Measurements from ENCODE around the gene CACNA1C. TPM values are rescaled to one million over a fixed set of nuclear protein-coding genes. Genes with fewer than 3 reads are reported as not detected.

Gene CACNA1C
- total RNA-seq, 2 donors from 2014 or later = 0.84 to 10.2 TPM

GRCh38 chr12:2456813-2457186 lies 404.0 kb downstream of the CACNA1C start:
- Histone ChIP-seq H3K36me3 (no peaks in the 10 kb centered on the region), H3K9ac (ENCODE audit: low read depth in 2 of 2, low read length in 2 of 2) (no peak overlapping the region), H3K27me3 (no peaks in the 10 kb centered on the region), H3K4me3 (no peak overlapping the region), H3K9me3 (no peaks in the 10 kb centered on the region), H3K27ac (no peak overlapping the region), H3K4me1 (no peaks in the 10 kb centered on the region)
- intact Hi-C loops (cut with DNase I) = no loop called here
- DNase-seq = no peak
- TF ChIP-seq CTCF (IDR thresholded peaks at IDR 0.05) = no peak

- H3K27me3 ChIP-seq = no peaks in the 10 kb centered on the region
- intact Hi-C loops (cut with DNase I) = no loop called here
- H3K4me1 ChIP-seq = no peaks in the 10 kb centered on the region
- no peak overlapping the region for H3K9ac ChIP-seq (ENCODE audit: low read depth in 2 of 2, low read length in 2 of 2)
- no peak for DNase-seq
- no peak overlapping the region for H3K4me3 ChIP-seq
- H3K27ac ChIP-seq = no peak overlapping the region
- H3K9me3 ChIP-seq = no peaks in the 10 kb centered on the region
- no peak for TF ChIP-seq CTCF (IDR thresholded peaks at IDR 0.05)
- H3K36me3 ChIP-seq = no peaks in the 10 kb centered on the region
These were observed 404.6 kb downstream of the CACNA1C start for GRCh38 chr12:2457215-2457932.

- no peak for TF ChIP-seq CTCF (IDR thresholded peaks at IDR 0.05)
These were observed 405.2 kb downstream of the CACNA1C start for GRCh38 chr12:2457933-2458414.

GRCh38 chr12:2460051-2460670 lies 407.4 kb downstream of the CACNA1C start:
- no peak for DNase-seq
- no peak for TF ChIP-seq CTCF (IDR thresholded peaks at IDR 0.05)
- Histone ChIP-seq H3K36me3 (no peaks in the 10 kb centered on the region), H3K9me3 (no peaks in the 10 kb centered on the region), H3K9ac (ENCODE audit: low read depth in 2 of 2, low read length in 2 of 2) (no peak overlapping the region), H3K4me3 (no peak overlapping the region), H3K27ac (no peak overlapping the region), H3K4me1 (no peaks in the 10 kb centered on the region), H3K27me3 (no peaks in the 10 kb centered on the region)
- intact Hi-C loops (cut with DNase I) = no loop called here

More at GRCh38 chr12:2457933-2458414, 405.2 kb downstream of the CACNA1C start:
- intact Hi-C loops (cut with DNase I) = no loop called here
- Histone ChIP-seq H3K27ac (no peak overlapping the region), H3K36me3 (no peaks in the 10 kb centered on the region), H3K4me1 (no peaks in the 10 kb centered on the region), H3K4me3 (no peak overlapping the region), H3K9me3 (no peaks in the 10 kb centered on the region), H3K27me3 (no peaks in the 10 kb centered on the region), H3K9ac (ENCODE audit: low read depth in 2 of 2, low read length in 2 of 2) (no peak overlapping the region)
- no peak for DNase-seq

- DNase-seq = no peak
- Histone ChIP-seq H3K9ac (ENCODE audit: low read depth in 2 of 2, low read length in 2 of 2) (no peak overlapping the region), H3K4me1 (no peaks in the 10 kb centered on the region), H3K9me3 (no peaks in the 10 kb centered on the region), H3K4me3 (no peak overlapping the region), H3K36me3 (no peaks in the 10 kb centered on the region), H3K27me3 (no peaks in the 10 kb centered on the region), H3K27ac (no peak overlapping the region)
- intact Hi-C loops (cut with DNase I) = no loop called here
- no peak for TF ChIP-seq CTCF (IDR thresholded peaks at IDR 0.05)
These were observed 408.3 kb downstream of the CACNA1C start for GRCh38 chr12:2461046-2461445.
